Measurements from ENCODE around the gene RREB1.

RREB1 gene

GRCh38 chr6:7229376-7230326 lies 121.9 kb downstream of the RREB1 start:
- no peak for DNase-seq

- DNase-seq, result no peak
Measured at GRCh38 chr6:7230327-7230691, 122.5 kb downstream of the RREB1 start.

GRCh38 chr6:7230956-7231713 lies 123.4 kb downstream of the RREB1 start:
- DNase-seq, result no peak

- DNase-seq, result no peak
Measured at GRCh38 chr6:7232351-7232750, 124.6 kb downstream of the RREB1 start.

GRCh38 chr6:7234547-7234946 lies 126.8 kb downstream of the RREB1 start:
- no peak for DNase-seq

GRCh38 chr6:7235712-7236305 lies 128.0 kb downstream of the RREB1 start:
- no peak for DNase-seq

- no peak for DNase-seq
Measured at GRCh38 chr6:7236306-7237209, 128.8 kb downstream of the RREB1 start.

GRCh38 chr6:7237653-7238188 lies 130.0 kb downstream of the RREB1 start:
- no peak for DNase-seq

- no peak for DNase-seq
Measured at GRCh38 chr6:7238526-7238899, 130.8 kb downstream of the RREB1 start.

GRCh38 chr6:7238900-7239589 lies 131.3 kb downstream of the RREB1 start:
- DNase-seq, result peak; percentile 31 to 60

- DNase-seq, result no peak
Measured at GRCh38 chr6:7239590-7239948, 131.8 kb downstream of the RREB1 start.

GRCh38 chr6:7240351-7240750 lies 132.6 kb downstream of the RREB1 start:
- DNase-seq, result no peak

GRCh38 chr6:7241160-7241559 lies 133.4 kb downstream of the RREB1 start:
- no peak for DNase-seq

GRCh38 chr6:7241709-7242645 lies 134.2 kb downstream of the RREB1 start:
- DNase-seq, result no peak

GRCh38 chr6:7242835-7243178 lies 135.0 kb downstream of the RREB1 start:
- no peak for DNase-seq

GRCh38 chr6:7243179-7243981 lies 135.6 kb downstream of the RREB1 start:
- DNase-seq, result peak; percentile 23 to 63

GRCh38 chr6:7245668-7246393 lies 138.1 kb downstream of the RREB1 start:
- DNase-seq, result no peak

GRCh38 chr6:7246401-7247178 lies 138.8 kb downstream of the RREB1 start:
- DNase-seq, result no peak

GRCh38 chr6:7247179-7247456 lies 139.4 kb downstream of the RREB1 start:
- no peak for DNase-seq
